Measurements from ENCODE around the gene AWAT2.

The AWAT2 gene

DNA sequence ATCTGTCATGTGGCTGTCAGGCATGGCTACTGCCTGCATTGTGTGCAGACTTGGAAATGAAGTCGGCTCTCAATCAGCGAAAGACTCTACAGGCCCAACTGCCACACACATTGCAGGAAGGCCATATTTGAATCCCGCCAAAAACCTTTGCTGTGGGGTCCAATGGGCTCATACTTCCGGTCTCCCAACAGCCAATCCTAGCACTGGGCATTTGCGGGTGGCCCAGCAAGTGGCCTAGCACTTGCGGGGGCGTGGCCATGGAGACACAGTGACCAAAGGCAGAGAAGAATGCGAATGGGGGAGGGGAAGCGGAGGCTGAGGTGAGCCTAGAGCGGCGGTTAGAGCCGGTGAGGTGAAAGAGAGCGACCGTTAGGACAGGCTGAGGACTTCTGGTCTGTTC is 12.3 kb upstream of the AWAT2 start, which contains the start of gene OTUD6A:
Gene OTUD6A, plus strand, starts transcription at position 382 of the 400 bp plus-strand sequence. CDS start 68 bp downstream, outside the sequence.
- in situ Hi-C loops (cut with MboI; ENCODE audit: low pct_unique_long_range_greater_than_20kb, low sequenced_read_pairs, unreplicated experiment) = no loop called here
- no peak for DNase-seq (ENCODE audit: low spot score)
- TF ChIP-seq CTCF (IDR thresholded peaks at IDR 0.05; ENCODE audit: extremely low read depth, insufficient read depth, missing control alignments) = no peak

DNA sequence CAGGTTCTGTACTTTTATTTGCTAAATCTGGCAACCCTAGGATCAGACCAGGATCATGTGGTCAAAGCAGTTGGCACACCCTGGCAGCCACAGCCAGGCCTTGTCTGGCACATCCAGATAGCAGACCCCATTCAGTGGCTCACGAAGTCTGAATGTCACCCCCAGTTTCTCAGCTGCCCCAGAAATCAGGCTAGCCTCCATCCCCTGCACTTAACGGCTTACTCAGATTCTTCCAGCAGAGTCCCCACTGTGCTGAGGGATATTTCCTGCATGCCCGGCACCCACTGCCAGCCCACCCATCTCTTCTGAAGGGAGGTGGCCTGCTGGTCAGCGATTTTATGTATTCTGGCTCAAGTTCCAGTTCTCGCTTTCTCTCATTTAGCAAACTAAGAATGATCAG is 4.7 kb upstream of the AWAT2 start:
- TF ChIP-seq CTCF (IDR thresholded peaks at IDR 0.05; ENCODE audit: extremely low read depth, insufficient read depth, missing control alignments) = no peak

DNA sequence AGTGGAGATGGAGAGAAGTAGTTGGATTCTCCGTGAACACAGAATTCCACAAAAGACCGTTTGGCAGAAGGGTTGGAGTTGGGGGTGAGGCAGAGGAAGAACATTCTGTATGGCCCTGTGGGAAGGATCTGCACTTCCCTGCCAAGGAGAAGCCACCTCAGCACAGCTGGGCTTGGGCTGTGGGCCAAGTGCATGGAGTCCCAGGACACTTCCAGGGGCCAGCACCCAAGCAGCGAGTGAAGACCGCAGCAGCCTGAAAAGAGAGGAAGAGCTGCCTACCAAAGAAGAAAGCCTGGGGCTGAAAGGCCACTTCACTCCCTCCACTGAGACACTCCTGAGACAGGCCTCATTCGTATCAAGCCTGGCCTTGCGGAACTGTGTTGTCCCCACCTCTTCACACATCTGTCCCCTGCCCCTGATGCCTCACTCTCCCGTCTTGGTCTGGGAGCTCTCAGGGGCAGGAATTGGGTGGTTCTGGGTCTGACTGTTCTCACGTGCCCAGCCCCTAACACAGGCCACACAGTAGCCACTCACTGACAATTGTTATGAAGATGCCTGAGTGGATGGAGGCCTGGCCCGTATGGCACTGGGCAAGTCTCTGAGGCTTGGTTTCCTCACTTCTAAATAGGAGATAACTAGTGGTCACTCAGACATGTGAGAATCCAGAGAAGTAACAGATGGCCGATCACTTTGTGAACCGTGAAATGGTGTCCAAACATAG is 3.3 kb upstream of the AWAT2 start:
- no peak for TF ChIP-seq CTCF (IDR thresholded peaks at IDR 0.05; ENCODE audit: extremely low read depth, insufficient read depth, missing control alignments)
- no peak for DNase-seq (ENCODE audit: low spot score)
- in situ Hi-C loops (cut with MboI; ENCODE audit: low pct_unique_long_range_greater_than_20kb, low sequenced_read_pairs, unreplicated experiment) = no loop called here

More for the DNA sequence above, 4.7 kb upstream of the AWAT2 start:
- DNase-seq (ENCODE audit: low spot score) = no peak
- in situ Hi-C loops (cut with MboI; ENCODE audit: low pct_unique_long_range_greater_than_20kb, low sequenced_read_pairs, unreplicated experiment) = no loop called here

GRCh38 chrX:70049406-70049805 is 332 bp downstream of the AWAT2 start:
- in situ Hi-C loops (cut with MboI; ENCODE audit: low pct_unique_long_range_greater_than_20kb, low sequenced_read_pairs, unreplicated experiment) = loop anchor here (25.0 kb wide), 1 partner anchor 512 kb away; no protein-coding TSS in a partner anchor
- DNase-seq (ENCODE audit: low spot score) = no peak
- no peak for TF ChIP-seq CTCF (IDR thresholded peaks at IDR 0.05; ENCODE audit: extremely low read depth, insufficient read depth, missing control alignments)

GRCh38 chrX:70046978-70047377 is 2.8 kb downstream of the AWAT2 start:
- in situ Hi-C loops (cut with MboI; ENCODE audit: low pct_unique_long_range_greater_than_20kb, low sequenced_read_pairs, unreplicated experiment) = loop anchor here (25.0 kb wide), 1 partner anchor 510 kb away; no protein-coding TSS in a partner anchor
- DNase-seq (ENCODE audit: low spot score) = no peak
- TF ChIP-seq CTCF (IDR thresholded peaks at IDR 0.05; ENCODE audit: extremely low read depth, insufficient read depth, missing control alignments) = no peak

DNA sequence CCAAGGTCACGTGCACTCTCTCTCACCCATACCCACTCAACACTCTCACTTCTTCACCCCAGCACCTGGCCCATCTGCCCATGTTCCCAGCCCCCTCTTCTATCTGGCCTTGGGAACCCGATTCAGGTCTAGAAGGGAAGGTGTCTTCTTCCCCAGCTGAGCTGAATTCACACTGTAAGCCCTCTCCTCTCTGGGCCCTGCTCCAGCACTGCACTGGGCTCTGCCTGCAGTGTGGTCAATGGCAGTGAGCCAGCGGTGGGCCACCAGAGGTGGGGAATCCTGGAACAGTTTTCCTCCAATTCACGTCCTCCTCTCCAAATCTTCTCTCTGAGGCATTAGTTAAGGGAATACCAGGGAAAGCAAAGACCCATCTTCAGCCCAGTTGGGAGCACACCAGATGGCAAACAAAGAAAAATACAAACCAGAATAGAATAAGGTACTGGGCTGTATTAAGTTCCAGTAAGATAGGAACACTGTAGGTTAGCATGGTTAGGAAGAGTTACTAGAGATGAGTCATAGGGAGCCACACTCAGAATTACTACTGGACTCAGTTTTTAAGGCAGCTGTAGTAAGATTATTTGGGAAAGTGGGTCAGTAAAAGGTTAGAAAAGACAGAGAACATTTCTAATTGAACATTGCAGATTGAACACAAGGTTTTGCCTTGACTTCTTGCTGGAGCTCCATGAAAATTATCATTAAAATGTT is 5.0 kb downstream of the AWAT2 start:
- in situ Hi-C loops (cut with MboI; ENCODE audit: low pct_unique_long_range_greater_than_20kb, low sequenced_read_pairs, unreplicated experiment) = loop anchor here (25.0 kb wide), 1 partner anchor 507 kb away; no protein-coding TSS in a partner anchor

More for the DNA sequence above, 5.0 kb downstream of the AWAT2 start:
- no peak for DNase-seq (ENCODE audit: low spot score)
- TF ChIP-seq CTCF (IDR thresholded peaks at IDR 0.05; ENCODE audit: extremely low read depth, insufficient read depth, missing control alignments) = no peak

Data from GM13977 (cell line).